HepG2 (cell line): ENCODE results near the gene TM9SF3. TPM values are rescaled to one million over a fixed set of nuclear protein-coding genes. Genes with fewer than 3 reads are reported as not detected.

Experiments used
- ATAC-seq: fragments of 200-7000 bp; cut with Tn5 transposase; 3 replicates; pipeline ENCODE4 v1.9.1; 2020; ENCODE audit warnings: mild to moderate bottlenecking, moderate library complexity
- BruUV-seq: library from RNA; stranded (reverse); fragments of 400-500 nt; replicated peaks from 2 replicates; lab custom pipeline; 2021; lab: Mats Ljungman, UMichigan
- CTCF ChIA-PET: fragments of 300-600 bp; formaldehyde crosslinking; extraction: SDS; loops from one replicate; lab custom pipeline; 2021; ENCODE audit warnings: low total read pairs, inconsistent platforms, low intra/inter-chr PET ratio; lab: Yijun Ruan, JAX
- POLR2A ChIA-PET: fragments of 350-600 bp; sonication (Branson Sonifier 250); formaldehyde crosslinking; loops from one replicate; lab custom pipeline; 2020; ENCODE audit warnings: antibody characterized with exemption, inconsistent platforms; lab: Yijun Ruan, JAX
- DNase-seq: peaks from one replicate; pipeline ENCODE4 v3.0.0-alpha.2; 2015; ENCODE audit warnings: low spot score
- FAIRE-seq: peaks from 3 replicates; lab custom pipeline; 2011; peaks lifted over from hg19 to GRCh38; lab: Jason Lieb, UNC
- H2AFZ ChIP-seq: one replicate; pipeline ENCODE4 v1.6.1; 2011; ENCODE audit warnings: low read length, inconsistent platforms
- H3K27ac ChIP-seq: fragments of 300-600 bp; 3 replicates; pipeline ENCODE4 v1.8.0; 2011; ENCODE audit warnings: mixed run types, mild to moderate bottlenecking, mixed read lengths, low read length, inconsistent platforms; ENCODE audit not compliant: insufficient read depth; ENCODE audit errors: extremely low read length
- H3K27me3 ChIP-seq, 2 experiments: fragments of 200-600 bp in 1 of 2; 2 replicates in 1 of 2; 3 replicates in 1 of 2; pipeline versions ENCODE4 v1.6.0 to v1.8.0; 2011; ENCODE audit warnings: low read length in 2 of 2, mild to moderate bottlenecking in 2 of 2, moderate library complexity in 2 of 2, inconsistent platforms in 1 of 2; ENCODE audit not compliant: insufficient read depth in 2 of 2, control insufficient read depth in 1 of 2
- H3K36me3 ChIP-seq, 2 experiments: fragments of 200-600 bp in 1 of 2; replicated peaks in 1 of 2; 2 replicates in 1 of 2; 3 replicates in 1 of 2; pipeline versions ENCODE4 v1.5.1 to v1.8.0; 2011; ENCODE audit warnings: low read length in 2 of 2, inconsistent platforms in 1 of 2; ENCODE audit not compliant: insufficient read depth in 2 of 2, control insufficient read depth in 1 of 2
- H3K4me1 ChIP-seq: 2 replicates; pipeline ENCODE4 v1.5.1; 2012; ENCODE audit warnings: low read length, inconsistent platforms; ENCODE audit not compliant: insufficient read depth
- H3K4me2 ChIP-seq: 2 replicates; pipeline ENCODE4 v1.6.0; 2011; ENCODE audit warnings: low read depth, low read length, inconsistent platforms
- H3K4me3 ChIP-seq, 3 experiments: fragments of 200-600 bp in 1 of 3; sonication (generic), shearing (Covaris generic) in 1 of 3; replicated peaks in 1 of 3; 2 replicates each; pipeline ENCODE4 v1.5.1; 2011 to 2016; ENCODE audit warnings: low read length in 3 of 3, inconsistent platforms in 2 of 3, low read depth in 2 of 3, mild to moderate bottlenecking in 2 of 3, control low read depth in 1 of 3, mixed read lengths in 1 of 3; ENCODE audit not compliant: insufficient read depth in 1 of 3
- H3K79me2 ChIP-seq: one replicate; pipeline ENCODE4 v1.6.1; 2011; ENCODE audit warnings: low read length, inconsistent platforms; ENCODE audit not compliant: insufficient read depth
- H3K9ac ChIP-seq: 2 replicates; pipeline ENCODE4 v1.6.0; 2011; ENCODE audit warnings: mild to moderate bottlenecking, low read depth, low read length, inconsistent platforms; ENCODE audit not compliant: insufficient read depth
- H3K9me3 ChIP-seq: 2 replicates; pipeline ENCODE4 v1.5.1; 2012; ENCODE audit warnings: mild to moderate bottlenecking, low read length
- H4K20me1 ChIP-seq: 2 replicates; pipeline ENCODE4 v1.6.0; 2011; ENCODE audit warnings: inconsistent platforms, mild to moderate bottlenecking, low read length, moderate library complexity; ENCODE audit not compliant: insufficient read depth
- ELK4 ChIP-seq: sonication (generic); formaldehyde crosslinking; IDR thresholded peaks from 2 replicates; pipeline ENCODE4 v1.9.0; 2021; ENCODE audit warnings: missing genetic modification reagents, borderline replicate concordance
- PAF1 ChIP-seq: IDR thresholded peaks from 2 replicates; pipeline ENCODE4 v1.6.1; 2016; ENCODE audit warnings: missing genetic modification reagents, missing compliant biosample characterization
- PHF8 ChIP-seq: sonication (generic); formaldehyde crosslinking; IDR thresholded peaks from 2 replicates; pipeline ENCODE4 v1.5.0; 2020; ENCODE audit warnings: missing genetic modification reagents
- POLR2AphosphoS5 ChIP-seq: IDR thresholded peaks from 2 replicates; pipeline ENCODE4 v1.6.1; 2012; ENCODE audit warnings: low read depth, low read length
- ZBTB44 ChIP-seq: sonication (generic); formaldehyde crosslinking; IDR thresholded peaks from 2 replicates; pipeline ENCODE4 v1.4.0; 2020; ENCODE audit warnings: missing genetic modification reagents
- ZNF143 ChIP-seq: sonication (generic); formaldehyde crosslinking; IDR thresholded peaks from 2 replicates; pipeline ENCODE4 v1.4.0; 2020; ENCODE audit warnings: missing genetic modification reagents
- ZNF3 ChIP-seq: IDR thresholded peaks from 2 replicates; pipeline ENCODE4 v1.7.0; 2017; ENCODE audit warnings: inconsistent platforms
- ZNF414 ChIP-seq: sonication (generic); formaldehyde crosslinking; IDR thresholded peaks from 2 replicates; pipeline ENCODE4 v1.5.0; 2020; ENCODE audit warnings: missing genetic modification reagents
- ZNF44 ChIP-seq: sonication (generic); formaldehyde crosslinking; IDR thresholded peaks from 2 replicates; pipeline ENCODE4 v1.5.1; 2020; ENCODE audit warnings: mild to moderate bottlenecking, missing genetic modification reagents
- ZNF503 ChIP-seq: sonication (generic); formaldehyde crosslinking; IDR thresholded peaks from 2 replicates; pipeline ENCODE4 v1.4.0; 2020; ENCODE audit warnings: missing genetic modification reagents
- ZNF550 ChIP-seq: sonication (generic); formaldehyde crosslinking; IDR thresholded peaks from 2 replicates; pipeline ENCODE4 v1.4.0; 2020; ENCODE audit warnings: mild to moderate bottlenecking, missing genetic modification reagents, borderline replicate concordance
- ZNF597 ChIP-seq: sonication (generic); formaldehyde crosslinking; IDR thresholded peaks from 2 replicates; pipeline ENCODE4 v1.5.0; 2020; ENCODE audit warnings: missing genetic modification reagents
- WGBS: methylation state at CpG from one replicate; pipeline ENCODE4 v1.1.6; 2017; ENCODE audit warnings: low lambda C conversion rate; 5-methylcytosine and 5-hydroxymethylcytosine counted together
- in situ Hi-C: cut with HindIII; loops from 2 replicates; pipeline ENCODE4 v1.10.0; 2017; ENCODE audit warnings: low pct_unique_long_range_greater_than_20kb; ENCODE audit not compliant: extremely low pct_ligation_motif_present
- intact Hi-C: fragments of 100-400 bp; cut with micrococcal nuclease; formaldehyde crosslinking; loops from one replicate; pipeline ENCODE4 v1.10.0; 2022; ENCODE audit not compliant: unreplicated experiment
- polyA plus RNA-seq, 8 experiments: library from polyadenylated mRNA; depleted of rRNA in 3 of 8; stranded (reverse) in 7 of 8; unstranded in 1 of 8; fragments of >200 nt; fragmentation: Illumina TruSeq in 4 of 8; extraction: Trizol in 4 of 8; gene quantifications; 2 replicates each; pipeline versions ENCODE4 v1.2.1 to v1.2.3, GENCODE V29; 2011 to 2016; ENCODE audit warnings: low read depth in 4 of 8, missing spikeins in 1 of 8, mixed read lengths in 1 of 8; ENCODE audit not compliant: insufficient read depth in 1 of 8
- total RNA-seq, 5 experiments: library from RNA; depleted of rRNA; stranded (reverse); fragments of >200 nt; fragmentation: Illumina TruSeq; extraction: Trizol; gene quantifications; 2 replicates each; pipeline ENCODE4 v1.2.3, GENCODE V29; 2016; ENCODE audit warnings: low read depth in 1 of 5

TM9SF3 gene
- total and polyA plus RNA-seq, 2 of the 13 experiments (the other 11 are each of a cell fraction or from before 2014, with no cell fraction given): 43.8 to 120 TPM

- DNase-seq (no peak), ATAC-seq (no peak), FAIRE-seq (no peak)
- H3K4me2 ChIP-seq: no peak overlapping the region
- TF ChIP-seq PHF8 (CRISPR knock-in tag): no peak
- no peak for TF ChIP-seq ZNF597 (CRISPR knock-in tag)
- no peak for TF ChIP-seq PAF1
- no peak for TF ChIP-seq ZNF414 (CRISPR knock-in tag)
- no peak for TF ChIP-seq POLR2AphosphoS5
- TF ChIP-seq ZNF3 (CRISPR knock-in tag): no peak
- TF ChIP-seq ZNF143 (CRISPR knock-in tag): no peak
- TF ChIP-seq ELK4 (CRISPR knock-in tag): no peak
- TF ChIP-seq ZNF44 (CRISPR knock-in tag): no peak
- no peak for TF ChIP-seq ZBTB44 (CRISPR knock-in tag)
- no peak for TF ChIP-seq ZNF550 (CRISPR knock-in tag)
- no peak for TF ChIP-seq ZNF503 (CRISPR knock-in tag)
- H3K27ac ChIP-seq: no peak overlapping the region
- peaks cover 2 to 24% of the 10 kb centered on the region in 2 experiments; a peak in 2 of 5 replicates for H3K27me3 ChIP-seq
- H3K4me3 ChIP-seq: no peak overlapping the region
- no TSS peak for BruUV-seq
- H3K4me1 ChIP-seq: no peaks in the 10 kb centered on the region
- ChIA-PET CTCF (no interaction called here), POLR2A (no interaction called here)
- H3K9me3 ChIP-seq: no peaks in the 10 kb centered on the region
- no peaks in the 10 kb centered on the region for H3K36me3 ChIP-seq
- no peak overlapping the region for H3K9ac ChIP-seq
- H4K20me1 ChIP-seq: no peaks in the 10 kb centered on the region
- in situ Hi-C loops (no loop called here), intact Hi-C loops (no loop called here)
- no peaks in the 10 kb centered on the region for H3K79me2 ChIP-seq
- 4% methylated on average over 4 of the region's 5 CpGs for whole genome bisulfite sequencing
- no peak overlapping the region for H2AFZ ChIP-seq
Observed at GRCh38 chr10:96468845-96469244, 118.0 kb downstream of the TM9SF3 start.
